ENCODE results near the gene MEF2A. TPM values are rescaled to one million over a fixed set of nuclear protein-coding genes. Genes with fewer than 3 reads are reported as not detected.

MEF2A gene
- total and polyA plus RNA-seq, 2 donors = 27.4 to 32.4 TPM

- DNase-seq (ENCODE audit: low read depth in 6 of 9, low spot score in 9 of 9) = no peak
- H3K36me3 ChIP-seq (ENCODE audit: control insufficient read depth in 2 of 2, insufficient read depth in 2 of 2, low read length in 1 of 2) = peaks cover 14 to 23% of the 10 kb centered on the region in 2 donors
- peaks cover 10 to 20% of the 10 kb centered on the region in 2 donors for H3K4me1 ChIP-seq (ENCODE audit: control insufficient read depth in 2 of 2, insufficient read depth in 2 of 2, low read length in 2 of 2)
- 96% methylated on average over 4 of the region's 4 CpGs for WGBS
- no peaks in the 10 kb centered on the region for H3K27me3 ChIP-seq (ENCODE audit: control insufficient read depth in 2 of 2, insufficient read depth in 1 of 2, low read length in 1 of 2)
- H3K27ac ChIP-seq (ENCODE audit: low read depth in 1 of 2, low read length in 1 of 2) = no peak overlapping the region
- no peak overlapping the region for H3K4me3 ChIP-seq (ENCODE audit: low read length in 2 of 2)
- H3K9me3 ChIP-seq (ENCODE audit: control insufficient read depth in 2 of 2, insufficient read depth in 1 of 2, low read length in 1 of 2) = peaks cover 0 to 7% of the 10 kb centered on the region in 2 donors
These were observed 152.6 kb downstream of the MEF2A start for GRCh38 chr15:99718421-99718820.

- H3K9me3 ChIP-seq (ENCODE audit: control insufficient read depth in 2 of 2, insufficient read depth in 1 of 2, low read length in 1 of 2) = peaks cover 0 to 7% of the 10 kb centered on the region in 2 donors
- peaks cover 10 to 20% of the 10 kb centered on the region in 2 donors for H3K4me1 ChIP-seq (ENCODE audit: control insufficient read depth in 2 of 2, insufficient read depth in 2 of 2, low read length in 2 of 2)
These were observed 153.3 kb downstream of the MEF2A start for GRCh38 chr15:99719096-99719541.

GRCh38 chr15:99720533-99720932 lies 154.7 kb downstream of the MEF2A start:
- 51% methylated on average over 7 of the region's 7 CpGs for WGBS
- Histone ChIP-seq H3K9me3 (ENCODE audit: control insufficient read depth in 2 of 2, insufficient read depth in 1 of 2, low read length in 1 of 2) (peaks cover 0 to 8% of the 10 kb centered on the region in 2 donors), H3K4me3 (ENCODE audit: low read length in 2 of 2) (no peak overlapping the region), H3K27me3 (ENCODE audit: control insufficient read depth in 2 of 2, insufficient read depth in 1 of 2, low read length in 1 of 2) (no peaks in the 10 kb centered on the region), H3K27ac (ENCODE audit: low read depth in 1 of 2, low read length in 1 of 2) (peak overlapping the region in 1 of 2 donors; percentile 46), H3K36me3 (ENCODE audit: control insufficient read depth in 2 of 2, insufficient read depth in 2 of 2, low read length in 1 of 2) (peaks cover 8 to 12% of the 10 kb centered on the region in 2 donors), H3K4me1 (ENCODE audit: control insufficient read depth in 2 of 2, insufficient read depth in 2 of 2, low read length in 2 of 2) (peaks cover 10 to 20% of the 10 kb centered on the region in 2 donors)
- peak in 1 of 9 donors; percentile 49 for DNase-seq (ENCODE audit: low read depth in 6 of 9, low spot score in 9 of 9)

More at GRCh38 chr15:99719096-99719541, 153.3 kb downstream of the MEF2A start:
- no peaks in the 10 kb centered on the region for H3K27me3 ChIP-seq (ENCODE audit: control insufficient read depth in 2 of 2, insufficient read depth in 1 of 2, low read length in 1 of 2)
- H3K36me3 ChIP-seq (ENCODE audit: control insufficient read depth in 2 of 2, insufficient read depth in 2 of 2, low read length in 1 of 2) = peaks cover 14 to 19% of the 10 kb centered on the region in 2 donors
- no peak overlapping the region for H3K27ac ChIP-seq (ENCODE audit: low read depth in 1 of 2, low read length in 1 of 2)
- 67% methylated on average over 5 of the region's 5 CpGs for WGBS
- DNase-seq (ENCODE audit: low read depth in 6 of 9, low spot score in 9 of 9) = no peak
- H3K4me3 ChIP-seq (ENCODE audit: low read length in 2 of 2) = no peak overlapping the region

GRCh38 chr15:99721104-99721778 lies 155.5 kb downstream of the MEF2A start:
- Histone ChIP-seq H3K4me1 (ENCODE audit: control insufficient read depth in 2 of 2, insufficient read depth in 2 of 2, low read length in 2 of 2) (peaks cover 10 to 20% of the 10 kb centered on the region in 2 donors), H3K4me3 (ENCODE audit: low read length in 2 of 2) (no peak overlapping the region), H3K27ac (ENCODE audit: low read depth in 1 of 2, low read length in 1 of 2) (peak overlapping the region in 1 of 2 donors; percentile 44), H3K9me3 (ENCODE audit: control insufficient read depth in 2 of 2, insufficient read depth in 1 of 2, low read length in 1 of 2) (peaks cover 1 to 10% of the 10 kb centered on the region in 2 donors), H3K27me3 (ENCODE audit: control insufficient read depth in 2 of 2, insufficient read depth in 1 of 2, low read length in 1 of 2) (no peaks in the 10 kb centered on the region), H3K36me3 (ENCODE audit: control insufficient read depth in 2 of 2, insufficient read depth in 2 of 2, low read length in 1 of 2) (peaks cover 6 to 8% of the 10 kb centered on the region in 2 donors)
- 59% methylated on average over 3 of the region's 3 CpGs for WGBS
- DNase-seq (ENCODE audit: low read depth in 6 of 9, low spot score in 9 of 9) = peak in 1 of 9 donors; percentile 47

GRCh38 chr15:99721896-99722295 lies 156.1 kb downstream of the MEF2A start:
- DNase-seq (ENCODE audit: low read depth in 6 of 9, low spot score in 9 of 9) = no peak
- WGBS = 96% methylated on average over 4 of the region's 4 CpGs
- Histone ChIP-seq H3K27ac (ENCODE audit: low read depth in 1 of 2, low read length in 1 of 2) (no peak overlapping the region), H3K36me3 (ENCODE audit: control insufficient read depth in 2 of 2, insufficient read depth in 2 of 2, low read length in 1 of 2) (peaks cover 0 to 8% of the 10 kb centered on the region in 2 donors), H3K4me1 (ENCODE audit: control insufficient read depth in 2 of 2, insufficient read depth in 2 of 2, low read length in 2 of 2) (peaks cover 10 to 20% of the 10 kb centered on the region in 2 donors), H3K27me3 (ENCODE audit: control insufficient read depth in 2 of 2, insufficient read depth in 1 of 2, low read length in 1 of 2) (no peaks in the 10 kb centered on the region), H3K4me3 (ENCODE audit: low read length in 2 of 2) (no peak overlapping the region), H3K9me3 (ENCODE audit: control insufficient read depth in 2 of 2, insufficient read depth in 1 of 2, low read length in 1 of 2) (peaks cover 1 to 10% of the 10 kb centered on the region in 2 donors)

- no peaks in the 10 kb centered on the region for H3K27me3 ChIP-seq (ENCODE audit: control insufficient read depth in 2 of 2, insufficient read depth in 1 of 2, low read length in 1 of 2)
- H3K27ac ChIP-seq (ENCODE audit: low read depth in 1 of 2, low read length in 1 of 2) = no peak overlapping the region
- over 99% methylated on average over 3 of the region's 3 CpGs for WGBS
- H3K4me1 ChIP-seq (ENCODE audit: control insufficient read depth in 2 of 2, insufficient read depth in 2 of 2, low read length in 2 of 2) = peaks cover 10 to 20% of the 10 kb centered on the region in 2 donors
- H3K9me3 ChIP-seq (ENCODE audit: control insufficient read depth in 2 of 2, insufficient read depth in 1 of 2, low read length in 1 of 2) = peaks cover 1 to 10% of the 10 kb centered on the region in 2 donors
- no peak for DNase-seq (ENCODE audit: low read depth in 6 of 9, low spot score in 9 of 9)
- H3K36me3 ChIP-seq (ENCODE audit: control insufficient read depth in 2 of 2, insufficient read depth in 2 of 2, low read length in 1 of 2) = peaks cover 0 to 8% of the 10 kb centered on the region in 2 donors
- no peak overlapping the region for H3K4me3 ChIP-seq (ENCODE audit: low read length in 2 of 2)
These were observed 156.6 kb downstream of the MEF2A start for GRCh38 chr15:99722406-99722805.

GRCh38 chr15:99726333-99726732 lies 160.5 kb downstream of the MEF2A start:
- Histone ChIP-seq H3K4me3 (ENCODE audit: low read length in 2 of 2) (no peak overlapping the region), H3K4me1 (ENCODE audit: control insufficient read depth in 2 of 2, insufficient read depth in 2 of 2, low read length in 2 of 2) (peaks cover 0 to 5% of the 10 kb centered on the region in 2 donors), H3K27me3 (ENCODE audit: control insufficient read depth in 2 of 2, insufficient read depth in 1 of 2, low read length in 1 of 2) (no peaks in the 10 kb centered on the region), H3K9me3 (ENCODE audit: control insufficient read depth in 2 of 2, insufficient read depth in 1 of 2, low read length in 1 of 2) (peaks cover 1 to 10% of the 10 kb centered on the region in 2 donors), H3K36me3 (ENCODE audit: control insufficient read depth in 2 of 2, insufficient read depth in 2 of 2, low read length in 1 of 2) (peaks cover 20 to 25% of the 10 kb centered on the region in 2 donors), H3K27ac (ENCODE audit: low read depth in 1 of 2, low read length in 1 of 2) (no peak overlapping the region)
- no peak for DNase-seq (ENCODE audit: low read depth in 6 of 9, low spot score in 9 of 9)
- WGBS = 91% methylated on average over 7 of the region's 7 CpGs

- H3K27ac ChIP-seq (ENCODE audit: low read depth in 1 of 2, low read length in 1 of 2) = no peak overlapping the region
- H3K9me3 ChIP-seq (ENCODE audit: control insufficient read depth in 2 of 2, insufficient read depth in 1 of 2, low read length in 1 of 2) = peaks cover 1 to 3% of the 10 kb centered on the region in 2 donors
- H3K4me1 ChIP-seq (ENCODE audit: control insufficient read depth in 2 of 2, insufficient read depth in 2 of 2, low read length in 2 of 2) = peaks cover 3 to 10% of the 10 kb centered on the region in 2 donors
- DNase-seq (ENCODE audit: low read depth in 6 of 9, low spot score in 9 of 9) = no peak
- H3K36me3 ChIP-seq (ENCODE audit: control insufficient read depth in 2 of 2, insufficient read depth in 2 of 2, low read length in 1 of 2) = peaks cover 20 to 25% of the 10 kb centered on the region in 2 donors
- H3K4me3 ChIP-seq (ENCODE audit: low read length in 2 of 2) = no peak overlapping the region
- 98% methylated on average over 1 of the region's 1 CpG for WGBS
- no peaks in the 10 kb centered on the region for H3K27me3 ChIP-seq (ENCODE audit: control insufficient read depth in 2 of 2, insufficient read depth in 1 of 2, low read length in 1 of 2)
These were observed 161.5 kb downstream of the MEF2A start for GRCh38 chr15:99727330-99727729.

GRCh38 chr15:99727733-99728132 lies 161.9 kb downstream of the MEF2A start:
- Histone ChIP-seq H3K4me1 (ENCODE audit: control insufficient read depth in 2 of 2, insufficient read depth in 2 of 2, low read length in 2 of 2) (peaks cover 7 to 13% of the 10 kb centered on the region in 2 donors), H3K9me3 (ENCODE audit: control insufficient read depth in 2 of 2, insufficient read depth in 1 of 2, low read length in 1 of 2) (peaks cover 1 to 3% of the 10 kb centered on the region in 2 donors), H3K27ac (ENCODE audit: low read depth in 1 of 2, low read length in 1 of 2) (no peak overlapping the region), H3K27me3 (ENCODE audit: control insufficient read depth in 2 of 2, insufficient read depth in 1 of 2, low read length in 1 of 2) (no peaks in the 10 kb centered on the region), H3K4me3 (ENCODE audit: low read length in 2 of 2) (no peak overlapping the region), H3K36me3 (ENCODE audit: control insufficient read depth in 2 of 2, insufficient read depth in 2 of 2, low read length in 1 of 2) (peaks cover 20 to 25% of the 10 kb centered on the region in 2 donors)
- 91% methylated on average over 7 of the region's 7 CpGs for WGBS
- no peak for DNase-seq (ENCODE audit: low read depth in 6 of 9, low spot score in 9 of 9)

Measured in thymus (tissue), 11 donors.